H9 (cell line): ENCODE data around the gene FOXD1. TPM values are rescaled to one million over a fixed set of nuclear protein-coding genes. Genes with fewer than 3 reads are reported as not detected.

Experiments used
- DNase-seq: peaks from one replicate; pipeline ENCODE4 v3.0.0-alpha.2; 2017
- H2AFZ ChIP-seq: one replicate; pipeline ENCODE4 v1.6.1; 2013; ENCODE audit warnings: mild to moderate bottlenecking, low read length, control low read depth, moderate library complexity
- H2AK5ac ChIP-seq: 2 replicates; pipeline ENCODE4 v1.6.1; 2013; ENCODE audit warnings: low read length, control low read depth, mixed read lengths; ENCODE audit not compliant: insufficient read length
- H2BK120ac ChIP-seq: one replicate; pipeline ENCODE4 v1.6.1; 2013; ENCODE audit warnings: low read depth, mild to moderate bottlenecking, low read length, control low read depth, inconsistent platforms; ENCODE audit not compliant: poor library complexity, severe bottlenecking
- H2BK12ac ChIP-seq: 2 replicates; pipeline ENCODE4 v1.6.1; 2013; ENCODE audit warnings: low read length, control low read depth, mixed read lengths, low read depth; ENCODE audit not compliant: insufficient read length
- H2BK15ac ChIP-seq: 2 replicates; pipeline ENCODE4 v1.6.1; 2013; ENCODE audit warnings: low read depth, low read length, control low read depth
- H2BK20ac ChIP-seq: one replicate; pipeline ENCODE4 v1.6.1; 2013; ENCODE audit warnings: low read depth, mild to moderate bottlenecking, low read length, control low read depth, inconsistent platforms; ENCODE audit not compliant: poor library complexity, severe bottlenecking
- H2BK5ac ChIP-seq: 2 replicates; pipeline ENCODE4 v1.6.1; 2013; ENCODE audit warnings: low read length, control low read depth, mixed read lengths; ENCODE audit not compliant: insufficient read length
- H3K14ac ChIP-seq: 2 replicates; pipeline ENCODE4 v1.6.1; 2013; ENCODE audit warnings: low read length, control low read depth; ENCODE audit not compliant: insufficient read depth
- H3K18ac ChIP-seq: 2 replicates; pipeline ENCODE4 v1.6.1; 2013; ENCODE audit warnings: low read depth, mild to moderate bottlenecking, mixed read lengths, low read length, control low read depth; ENCODE audit not compliant: insufficient read length
- H3K23ac ChIP-seq: 2 replicates; pipeline ENCODE4 v1.6.1; 2013; ENCODE audit warnings: low read length, control low read depth, mixed read lengths, low read depth; ENCODE audit not compliant: insufficient read length
- H3K23me2 ChIP-seq: 2 replicates; pipeline ENCODE4 v1.6.1; 2013; ENCODE audit warnings: low read depth, mild to moderate bottlenecking, mixed read lengths, low read length, control low read depth; ENCODE audit not compliant: insufficient read length, poor library complexity, severe bottlenecking
- H3K27ac ChIP-seq: 2 replicates; pipeline ENCODE4 v1.5.1; 2013; ENCODE audit warnings: low read length, control low read depth, mixed read lengths, low read depth; ENCODE audit not compliant: insufficient read length
- H3K27me3 ChIP-seq: 2 replicates; pipeline ENCODE4 v1.6.1; 2013; ENCODE audit warnings: low read length, control low read depth, inconsistent platforms; ENCODE audit not compliant: insufficient read depth
- H3K4ac ChIP-seq: 2 replicates; pipeline ENCODE4 v1.6.1; 2013; ENCODE audit warnings: low read depth, mild to moderate bottlenecking, control low read depth, inconsistent platforms, low read length, moderate library complexity
- H3K4me1 ChIP-seq: 2 replicates; pipeline ENCODE4 v1.6.1; 2013; ENCODE audit warnings: low read length, control low read depth, inconsistent platforms; ENCODE audit not compliant: insufficient read depth
- H3K4me2 ChIP-seq: 2 replicates; pipeline ENCODE4 v1.6.1; 2013; ENCODE audit warnings: low read length, control low read depth, mixed read lengths; ENCODE audit not compliant: insufficient read length, insufficient read depth
- H3K56ac ChIP-seq: 2 replicates; pipeline ENCODE4 v1.6.1; 2013; ENCODE audit warnings: low read depth, mild to moderate bottlenecking, mixed read lengths, low read length, control low read depth; ENCODE audit not compliant: insufficient read length
- H3K79me1 ChIP-seq: 2 replicates; pipeline ENCODE4 v1.6.1; 2013; ENCODE audit warnings: low read depth, mild to moderate bottlenecking, moderate library complexity, low read length, control low read depth, inconsistent platforms; ENCODE audit not compliant: insufficient read depth, poor library complexity, severe bottlenecking
- H3K79me2 ChIP-seq: 2 replicates; pipeline ENCODE4 v1.6.1; 2013; ENCODE audit warnings: low read length, control low read depth, inconsistent platforms; ENCODE audit not compliant: insufficient read depth
- H3K9ac ChIP-seq: 2 replicates; pipeline ENCODE4 v1.6.1; 2013; ENCODE audit warnings: low read length, control low read depth, mixed read lengths; ENCODE audit not compliant: insufficient read length; ENCODE audit errors: extremely low read depth
- H3K9me3 ChIP-seq: one replicate; pipeline ENCODE4 v1.6.1; 2013; ENCODE audit warnings: low read depth, low read length, inconsistent platforms; ENCODE audit not compliant: control insufficient read depth
- H3T11ph ChIP-seq: one replicate; pipeline ENCODE4 v1.6.1; 2013; ENCODE audit warnings: mild to moderate bottlenecking, low read length, control low read depth, inconsistent platforms
- H4K20me1 ChIP-seq: one replicate; pipeline ENCODE4 v1.6.1; 2013; ENCODE audit not compliant: control insufficient read depth, insufficient read length, insufficient read depth
- H4K5ac ChIP-seq: 2 replicates; pipeline ENCODE4 v1.6.1; 2013; ENCODE audit warnings: low read depth, mild to moderate bottlenecking, mixed read lengths, low read length, control low read depth; ENCODE audit not compliant: insufficient read length
- H4K8ac ChIP-seq: replicated peaks from 2 replicates; pipeline ENCODE4 v1.6.1; 2013; ENCODE audit warnings: low read length, control low read depth, mixed read lengths, low read depth; ENCODE audit not compliant: insufficient read length
- H4K91ac ChIP-seq: 2 replicates; pipeline ENCODE4 v1.6.1; 2013; ENCODE audit warnings: low read depth, mild to moderate bottlenecking, moderate library complexity, mixed read lengths, low read length, control low read depth; ENCODE audit not compliant: insufficient read length
- H3K27ac Mint-ChIP-seq, 3 experiments: 2 replicates in 2 of 3; 3 replicates in 1 of 3; pipeline ENCODE4 v1.8.0; 2020 to 2021; ENCODE audit warnings: mixed read lengths in 3 of 3, mild to moderate bottlenecking in 1 of 3, moderate library complexity in 1 of 3
- H3K27me3 Mint-ChIP-seq: 2 replicates; pipeline ENCODE4 v1.8.0; 2021; ENCODE audit warnings: low read depth, mild to moderate bottlenecking, moderate library complexity, mixed read lengths
- H3K36me3 Mint-ChIP-seq, 3 experiments: 2 replicates in 2 of 3; 3 replicates in 1 of 3; pipeline ENCODE4 v1.8.0; 2020 to 2021; ENCODE audit warnings: low read depth in 3 of 3, mixed read lengths in 3 of 3; ENCODE audit not compliant: insufficient read depth in 1 of 3
- H3K4me1 Mint-ChIP-seq, 2 experiments: 2 replicates each; pipeline ENCODE4 v1.8.0; 2020; ENCODE audit warnings: mixed read lengths in 2 of 2
- H3K4me3 Mint-ChIP-seq, 2 experiments: 2 replicates in 1 of 2; 3 replicates in 1 of 2; pipeline ENCODE4 v1.8.0; 2020 to 2021; ENCODE audit warnings: mild to moderate bottlenecking in 2 of 2, mixed read lengths in 2 of 2, moderate library complexity in 1 of 2
- H3K9me3 Mint-ChIP-seq, 2 experiments: 2 replicates in 1 of 2; 3 replicates in 1 of 2; pipeline ENCODE4 v1.8.0; 2020; ENCODE audit warnings: mild to moderate bottlenecking in 2 of 2, mixed read lengths in 2 of 2, moderate library complexity in 1 of 2
- WGBS: extraction: QIAGEN DNeasy Blood & Tissue Kit; methylation state at CpG from one replicate; pipeline ENCODE4 v1.1.7; 2013; ENCODE audit warnings: missing lambda C conversion rate, low lambda C conversion rate, mixed read lengths; ENCODE audit not compliant: insufficient read length; ENCODE audit errors: extremely low coverage; 5-methylcytosine and 5-hydroxymethylcytosine counted together
- total RNA-seq: library from RNA; stranded (reverse); gene quantifications from 2 replicates; pipeline ENCODE4 v1.2.1, GENCODE V29; 2021
- TF ChIP-seq, protein P1 (sequence below): fragments of 200-600 bp; sonication (generic); conservative IDR thresholded peaks from 3 replicates; pipeline ENCODE4 v1.8.0; 2021; ENCODE audit warnings: antibody characterized with exemption, mild to moderate bottlenecking

The FOXD1 gene
- total RNA-seq, 1 experiment from 2014 or later, result 0.20 TPM

DNA sequence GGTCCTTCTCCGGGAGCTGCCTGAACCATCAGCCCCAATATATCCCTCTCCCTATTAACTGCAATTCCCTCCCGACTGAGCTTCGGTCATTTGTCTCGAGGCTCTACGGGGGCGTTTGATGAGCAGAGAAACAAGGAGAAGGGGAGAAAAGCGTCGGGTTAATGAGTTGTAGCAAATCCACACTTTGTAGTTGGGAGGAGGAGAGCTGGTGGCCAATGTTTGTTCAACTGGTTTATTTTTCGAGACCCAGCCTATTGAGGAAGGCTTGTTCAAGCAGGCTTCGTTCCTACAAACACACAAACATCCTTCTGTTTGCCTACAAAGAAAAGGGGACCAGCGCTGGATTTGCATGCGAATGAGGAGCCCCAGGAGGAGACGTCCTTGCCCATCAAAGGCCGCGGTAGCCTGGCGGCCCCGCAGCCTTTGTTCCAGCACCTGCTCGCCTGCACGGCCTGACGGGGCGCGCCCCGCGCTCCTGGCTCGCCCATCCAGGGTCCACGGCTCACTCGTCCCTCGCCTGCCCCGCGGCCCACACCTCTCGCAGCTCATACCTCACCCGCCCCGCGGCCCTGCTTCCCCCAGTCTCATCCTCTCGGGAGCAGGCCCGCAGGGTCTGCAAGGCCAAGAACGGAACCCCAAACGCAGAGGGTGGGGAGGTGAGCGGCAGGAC, 4.6 kb downstream of the FOXD1 start:
- H2AK5ac ChIP-seq, result no peak overlapping the region
- H4K5ac ChIP-seq, result no peak overlapping the region
- H3K4me1 ChIP-seq, result no peaks in the 10 kb centered on the region
- no peak overlapping the region for H2BK5ac ChIP-seq
- H3K4me2 ChIP-seq, result peak overlapping the region; percentile 43
- H2BK15ac ChIP-seq, result no peak overlapping the region
- H2BK12ac ChIP-seq, result no peak overlapping the region
- no peak overlapping the region for H3K9ac ChIP-seq
- Mint-ChIP-seq H3K27ac (peak overlapping the region in 1 of 3 experiments; percentile 46; a peak in 1 of 7 replicates), H3K36me3 (no peaks in the 10 kb centered on the region; a peak in 1 of 7 replicates), H3K4me1 (peaks cover 21 to 37% of the 10 kb centered on the region in 2 experiments), H3K27me3 (peaks cover 91% of the 10 kb centered on the region), H3K4me3 (peak overlapping the region; percentile 27 to 71; a peak in 4 of 5 replicates), H3K9me3 (peaks cover 15 to 31% of the 10 kb centered on the region in 2 experiments)
- no peak overlapping the region for H3K23ac ChIP-seq
- H4K20me1 ChIP-seq, result no peaks in the 10 kb centered on the region
- H3T11ph ChIP-seq, result no peak overlapping the region
- no peak overlapping the region for H2BK120ac ChIP-seq
- no peaks in the 10 kb centered on the region for H3K79me2 ChIP-seq
- H3K9me3 ChIP-seq, result no peaks in the 10 kb centered on the region
- H3K14ac ChIP-seq, result no peak overlapping the region
- H3K18ac ChIP-seq, result no peak overlapping the region
- TF ChIP-seq, protein P1, sequence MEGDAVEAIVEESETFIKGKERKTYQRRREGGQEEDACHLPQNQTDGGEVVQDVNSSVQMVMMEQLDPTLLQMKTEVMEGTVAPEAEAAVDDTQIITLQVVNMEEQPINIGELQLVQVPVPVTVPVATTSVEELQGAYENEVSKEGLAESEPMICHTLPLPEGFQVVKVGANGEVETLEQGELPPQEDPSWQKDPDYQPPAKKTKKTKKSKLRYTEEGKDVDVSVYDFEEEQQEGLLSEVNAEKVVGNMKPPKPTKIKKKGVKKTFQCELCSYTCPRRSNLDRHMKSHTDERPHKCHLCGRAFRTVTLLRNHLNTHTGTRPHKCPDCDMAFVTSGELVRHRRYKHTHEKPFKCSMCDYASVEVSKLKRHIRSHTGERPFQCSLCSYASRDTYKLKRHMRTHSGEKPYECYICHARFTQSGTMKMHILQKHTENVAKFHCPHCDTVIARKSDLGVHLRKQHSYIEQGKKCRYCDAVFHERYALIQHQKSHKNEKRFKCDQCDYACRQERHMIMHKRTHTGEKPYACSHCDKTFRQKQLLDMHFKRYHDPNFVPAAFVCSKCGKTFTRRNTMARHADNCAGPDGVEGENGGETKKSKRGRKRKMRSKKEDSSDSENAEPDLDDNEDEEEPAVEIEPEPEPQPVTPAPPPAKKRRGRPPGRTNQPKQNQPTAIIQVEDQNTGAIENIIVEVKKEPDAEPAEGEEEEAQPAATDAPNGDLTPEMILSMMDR, result no peak
- peak; percentile 92 for DNase-seq
- no peak overlapping the region for H2BK20ac ChIP-seq
- H3K23me2 ChIP-seq, result peaks cover 13% of the 10 kb centered on the region
- H3K4ac ChIP-seq, result no peak overlapping the region
- peaks cover 79% of the 10 kb centered on the region for H3K27me3 ChIP-seq
- H2AFZ ChIP-seq, result no peak overlapping the region
- no peaks in the 10 kb centered on the region for H3K79me1 ChIP-seq
- H4K8ac ChIP-seq, result no peak overlapping the region
- no peak overlapping the region for H3K27ac ChIP-seq
- WGBS, result no CpG with 5 or more reads among the region's 39 CpGs
- H3K56ac ChIP-seq, result no peak overlapping the region
- H4K91ac ChIP-seq, result no peak overlapping the region
